Activated B cell treated with CpG ODN at 0.5 μM for 24 hours (primary cell): Measurements from ENCODE around the gene TPD52L2. TPM values are rescaled to one million over a fixed set of nuclear protein-coding genes. Genes with fewer than 3 reads are reported as not detected.

Experiments used
- ATAC-seq: fragments of 200-7000 bp; cut with Tn5 transposase; one replicate; pipeline ENCODE4 v1.10.0; 2021; ENCODE audit warnings: low read depth, mild to moderate bottlenecking, moderate library complexity
- CTCF ChIA-PET: fragments of 350-600 bp; sonication (Branson Sonifier 250); formaldehyde crosslinking; loops from one replicate; lab custom pipeline; 2021; ENCODE audit warnings: antibody characterized with exemption; lab: Charles Lee
- POLR2A ChIA-PET: fragments of 350-600 bp; sonication (Branson Sonifier 250); formaldehyde crosslinking; loops from one replicate; lab custom pipeline; 2021; ENCODE audit warnings: antibody characterized with exemption; lab: Charles Lee
- DNase-seq: peaks from one replicate; pipeline ENCODE4 v3.0.0; 2022
- H3K27ac Mint-ChIP-seq: one replicate; pipeline ENCODE4 v1.8.0; 2020; ENCODE audit warnings: mixed read lengths
- H3K27me3 Mint-ChIP-seq: one replicate; pipeline ENCODE4 v1.8.0; 2021; ENCODE audit warnings: mixed read lengths
- H3K36me3 Mint-ChIP-seq: one replicate; pipeline ENCODE4 v1.8.0; 2021; ENCODE audit warnings: low read depth, mixed read lengths
- H3K4me1 Mint-ChIP-seq: one replicate; pipeline ENCODE4 v1.8.0; 2021; ENCODE audit warnings: mixed read lengths
- H3K4me3 Mint-ChIP-seq: one replicate; pipeline ENCODE4 v1.8.0; 2020; ENCODE audit warnings: mild to moderate bottlenecking, mixed read lengths
- H3K9me3 Mint-ChIP-seq: one replicate; pipeline ENCODE4 v1.8.0; 2020; ENCODE audit warnings: mixed read lengths
- CTCF ChIP-seq: fragments of 200-600 bp; IDR thresholded peaks from one replicate; pipeline ENCODE4 v1.8.0; 2022; ENCODE audit warnings: antibody characterized with exemption, mild to moderate bottlenecking
- intact Hi-C: fragments of 100-400 bp; cut with micrococcal nuclease; formaldehyde crosslinking; loops from one replicate; pipeline ENCODE4 v1.15.1; 2024
- total RNA-seq: library from RNA; stranded (reverse); gene quantifications from 2 replicates; pipeline ENCODE4 v1.2.3, GENCODE V29; 2022

TPD52L2 gene
- total RNA-seq, 1 donor from 2014 or later, result 38.8 TPM

GRCh38 chr20:63854069-63854765 lies 10.9 kb upstream of the TPD52L2 start:
- Mint-ChIP-seq H3K36me3 (no peaks in the 10 kb centered on the region), H3K9me3 (no peaks in the 10 kb centered on the region), H3K27ac (no peak overlapping the region), H3K4me3 (no peak overlapping the region), H3K27me3 (peaks cover 12% of the 10 kb centered on the region), H3K4me1 (peaks cover 32% of the 10 kb centered on the region)
- ATAC-seq (no peak), DNase-seq (no peak)
- intact Hi-C loops, result no loop called here
- TF ChIP-seq CTCF, result no peak
- ChIA-PET POLR2A (interaction anchor here (1.1 to 1.4 kb wide), 2 partner anchors 10 kb away, joined by 4 to 5 read pairs; partner anchors contain the start of gene TPD52L2), CTCF (no interaction called here)

GRCh38 chr20:63854766-63855362 lies 10.2 kb upstream of the TPD52L2 start:
- ChIA-PET POLR2A (interaction anchor here (1.4 kb wide), 1 partner anchor 9 kb away, joined by 4 read pairs; no protein-coding TSS in a partner anchor), CTCF (no interaction called here)

GRCh38 chr20:63855363-63856097 lies 9.5 kb upstream of the TPD52L2 start:
- H3K27me3 Mint-ChIP-seq, result peaks cover 11% of the 10 kb centered on the region
- intact Hi-C loops, result no loop called here
- no peaks in the 10 kb centered on the region for H3K36me3 Mint-ChIP-seq
- H3K9me3 Mint-ChIP-seq, result no peaks in the 10 kb centered on the region
- no peak overlapping the region for H3K4me3 Mint-ChIP-seq
- no peak overlapping the region for H3K27ac Mint-ChIP-seq
- TF ChIP-seq CTCF, result no peak
- ATAC-seq, result no peak
- peaks cover 36% of the 10 kb centered on the region for H3K4me1 Mint-ChIP-seq
- no peak for DNase-seq
- ChIA-PET POLR2A (interaction anchor here (1.4 kb wide), 1 partner anchor 8 kb away, joined by 4 read pairs; no protein-coding TSS in a partner anchor), CTCF (no interaction called here)

More at GRCh38 chr20:63854766-63855362, 10.2 kb upstream of the TPD52L2 start:
- DNase-seq (no peak), ATAC-seq (no peak)
- Mint-ChIP-seq H3K27ac (no peak overlapping the region), H3K36me3 (no peaks in the 10 kb centered on the region), H3K4me1 (peaks cover 37% of the 10 kb centered on the region), H3K27me3 (peaks cover 12% of the 10 kb centered on the region), H3K9me3 (no peaks in the 10 kb centered on the region), H3K4me3 (no peak overlapping the region)
- TF ChIP-seq CTCF, result no peak
- intact Hi-C loops, result no loop called here

GRCh38 chr20:63856098-63856511 lies 9.0 kb upstream of the TPD52L2 start:
- ChIA-PET CTCF (no interaction called here), POLR2A (interaction anchor here (1.4 kb wide), 1 partner anchor 8 kb away, joined by 4 read pairs; no protein-coding TSS in a partner anchor)
- Mint-ChIP-seq H3K36me3 (peaks cover 4% of the 10 kb centered on the region), H3K4me3 (no peak overlapping the region), H3K27me3 (peaks cover 5% of the 10 kb centered on the region), H3K27ac (no peak overlapping the region), H3K9me3 (no peaks in the 10 kb centered on the region), H3K4me1 (peaks cover 32% of the 10 kb centered on the region)
- intact Hi-C loops, result no loop called here
- no peak for ATAC-seq
- DNase-seq, result no peak
- TF ChIP-seq CTCF, result no peak
